Colonic mucosa (tissue), 4 donors: ENCODE measurements around the gene FOXP4. TPM values are rescaled to one million over a fixed set of nuclear protein-coding genes. Genes with fewer than 3 reads are reported as not detected.

ENCODE experiments used
- DNase-seq: peaks from one replicate; pipeline ENCODE4 v3.0.0-alpha.2; 2020
- H3K27ac ChIP-seq: fragments of 200-600 bp; one replicate; pipeline ENCODE4 v1.8.0; 2021
- H3K27me3 ChIP-seq: fragments of 200-600 bp; one replicate; pipeline ENCODE4 v1.8.0; 2021
- H3K36me3 ChIP-seq: fragments of 200-600 bp; one replicate; pipeline ENCODE4 v1.8.0; 2021
- H3K4me1 ChIP-seq: fragments of 200-600 bp; one replicate; pipeline ENCODE4 v1.8.0; 2021; ENCODE audit warnings: mild to moderate bottlenecking
- H3K4me3 ChIP-seq: fragments of 200-600 bp; one replicate; pipeline ENCODE4 v1.8.0; 2021
- H3K9ac ChIP-seq, 2 donors: one replicate each; pipeline ENCODE4 v1.7.0; 2013; ENCODE audit warnings: control low read depth in 2 of 2, low read depth in 2 of 2, low read length in 2 of 2
- H3K9me3 ChIP-seq: fragments of 200-600 bp; one replicate; pipeline ENCODE4 v1.8.0; 2021
- CTCF ChIP-seq: fragments of 200-600 bp; IDR thresholded peaks from one replicate; pipeline ENCODE4 v1.8.0; 2022; ENCODE audit warnings: antibody characterized with exemption, mild to moderate bottlenecking
- intact Hi-C: fragments of 100-400 bp; cut with DNase I; formaldehyde crosslinking; loops from one replicate; pipeline ENCODE4 v1.14.1; 2022
- total RNA-seq, 2 donors: library from RNA; stranded (reverse); fragmentation: NEBNext Ultra II Directional in 1 of 2; extraction: Animal tissue kit (Norgen Biotek cat#: 25700) in 1 of 2; gene quantifications; one replicate each; pipeline ENCODE4 v1.2.1, GENCODE V29; 2021
- donor health status: healthy.
- donor health status: DM: no; HTN: no; CAD: no.
- donor health status: DM: no; HTN: no; CAD: no.

FOXP4 gene
- total RNA-seq, 2 donors from 2014 or later = 33.6 to 50.4 TPM

- Histone ChIP-seq H3K27me3 (no peaks in the 10 kb centered on the region), H3K4me1 (no peaks in the 10 kb centered on the region), H3K36me3 (no peaks in the 10 kb centered on the region), H3K4me3 (peak overlapping the region; percentile 23), H3K9me3 (no peaks in the 10 kb centered on the region), H3K27ac (no peak overlapping the region), H3K9ac (no peak overlapping the region)
- intact Hi-C loops = no loop called here
- DNase-seq = peak; percentile 47
- TF ChIP-seq CTCF = no peak
Measured at GRCh38 chr6:41560431-41561192, 14.4 kb downstream of the FOXP4 start.

GRCh38 chr6:41561416-41561815 lies 15.2 kb downstream of the FOXP4 start:
- Histone ChIP-seq H3K27ac (no peak overlapping the region), H3K9me3 (no peaks in the 10 kb centered on the region), H3K36me3 (no peaks in the 10 kb centered on the region), H3K4me3 (no peak overlapping the region), H3K9ac (no peak overlapping the region), H3K4me1 (no peaks in the 10 kb centered on the region), H3K27me3 (no peaks in the 10 kb centered on the region)
- no peak for DNase-seq
- no peak for TF ChIP-seq CTCF
- intact Hi-C loops = no loop called here

GRCh38 chr6:41561931-41562911 lies 16.0 kb downstream of the FOXP4 start:
- no peak overlapping the region for H3K27ac ChIP-seq
- no peaks in the 10 kb centered on the region for H3K9me3 ChIP-seq
- no peak overlapping the region for H3K4me3 ChIP-seq
- intact Hi-C loops = no loop called here
- no peak for TF ChIP-seq CTCF
- no peaks in the 10 kb centered on the region for H3K36me3 ChIP-seq
- no peaks in the 10 kb centered on the region for H3K27me3 ChIP-seq
- no peak overlapping the region for H3K9ac ChIP-seq
- DNase-seq = no peak
- no peaks in the 10 kb centered on the region for H3K4me1 ChIP-seq

- H3K4me1 ChIP-seq = no peaks in the 10 kb centered on the region
- H3K36me3 ChIP-seq = no peaks in the 10 kb centered on the region
- TF ChIP-seq CTCF = no peak
- H3K9ac ChIP-seq = no peak overlapping the region
- no peaks in the 10 kb centered on the region for H3K27me3 ChIP-seq
- no peaks in the 10 kb centered on the region for H3K9me3 ChIP-seq
- H3K4me3 ChIP-seq = no peak overlapping the region
- DNase-seq = no peak
- no peak overlapping the region for H3K27ac ChIP-seq
- intact Hi-C loops = no loop called here
Measured at GRCh38 chr6:41563060-41563776, 17.0 kb downstream of the FOXP4 start.

GRCh38 chr6:41564448-41565142 lies 18.4 kb downstream of the FOXP4 start:
- no peaks in the 10 kb centered on the region for H3K27me3 ChIP-seq
- TF ChIP-seq CTCF = no peak

More at GRCh38 chr6:41564448-41565142, 18.4 kb downstream of the FOXP4 start:
- H3K9me3 ChIP-seq = no peaks in the 10 kb centered on the region
- no peaks in the 10 kb centered on the region for H3K4me1 ChIP-seq
- intact Hi-C loops = no loop called here
- H3K27ac ChIP-seq = no peak overlapping the region
- H3K9ac ChIP-seq = no peak overlapping the region
- no peak overlapping the region for H3K4me3 ChIP-seq
- DNase-seq = no peak
- H3K36me3 ChIP-seq = no peaks in the 10 kb centered on the region
